Measurements from ENCODE around the gene ROCK2.
"Not testable (repeated sequence)": the region's sequence is repeated elsewhere in the genome, so short reads cannot be mapped to it uniquely, and the experiment has no call there.

ROCK2 gene

DNA sequence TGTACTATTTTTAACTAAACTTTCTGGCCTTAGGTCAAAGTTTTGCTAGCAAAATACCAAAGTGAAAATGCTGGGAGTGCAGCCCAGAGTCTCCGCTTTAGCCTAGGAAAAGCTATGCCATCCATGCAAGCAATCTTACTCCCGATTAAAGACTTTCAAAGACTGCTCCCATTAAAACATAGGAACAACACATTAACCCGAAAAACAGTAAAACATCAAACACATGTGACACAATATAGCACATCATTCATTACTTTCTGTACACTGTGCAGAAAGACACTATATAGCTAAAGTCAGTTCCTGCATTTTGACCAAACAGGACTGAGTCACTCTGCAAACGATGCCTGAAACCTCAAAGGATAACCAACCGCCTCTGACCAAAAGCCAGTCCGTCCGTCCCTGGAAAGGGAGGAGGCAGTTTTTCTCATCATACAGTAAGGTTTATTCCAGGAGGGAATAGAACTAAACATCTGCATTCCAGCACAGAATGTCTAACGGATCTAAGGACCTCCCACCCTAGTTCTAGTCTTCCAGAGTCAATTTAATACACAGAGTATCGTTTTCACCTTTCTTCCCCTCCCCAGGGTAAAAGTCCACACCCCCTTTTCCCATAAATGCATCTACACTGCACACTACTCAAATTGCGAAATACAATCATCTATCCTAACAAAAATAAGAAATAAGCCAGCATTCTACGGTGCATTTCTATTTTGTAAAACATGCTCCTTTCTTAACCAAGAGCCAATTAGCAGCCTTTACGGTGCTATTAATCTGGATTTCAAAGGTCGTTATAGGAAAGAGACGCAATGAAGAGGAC is 1.7 kb downstream of the ROCK2 start:
- no peaks in the 10 kb centered on the region for H3K27me3 ChIP-seq (ENCODE audit: low read depth)
- peaks cover 33% of the 10 kb centered on the region for H3K4me1 ChIP-seq
- in situ Hi-C loops (cut with MboI; ENCODE audit: low sequenced_read_pairs): no loop called here
- peak overlapping the region; percentile 70 for H3K4me3 ChIP-seq
- no peaks in the 10 kb centered on the region for H3K36me3 ChIP-seq (replicated peaks)
- H3K9me3 ChIP-seq: no peaks in the 10 kb centered on the region
- peak; percentile 35 to 36 for DNase-seq (ENCODE audit: low spot score in 2 of 2)

DNA sequence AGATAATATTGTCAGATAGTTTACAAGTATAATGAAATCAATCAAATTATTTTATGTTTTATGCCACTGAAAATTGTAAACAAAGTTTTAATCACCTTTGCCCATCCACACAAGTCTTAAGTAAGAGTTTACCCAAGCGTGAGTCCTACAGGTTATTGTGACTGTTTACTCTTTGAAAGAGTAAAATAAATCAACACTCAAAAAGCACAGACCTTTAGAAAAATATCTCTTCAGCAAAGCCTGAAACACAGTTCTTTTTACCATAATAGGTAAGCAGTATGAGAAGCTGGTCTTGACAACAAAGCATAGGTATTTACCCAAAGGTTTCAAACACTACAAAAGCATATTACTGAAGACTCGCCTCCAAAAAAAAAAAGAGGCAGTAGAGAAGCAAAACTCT is 3.7 kb downstream of the ROCK2 start:
- no peak overlapping the region for H3K4me3 ChIP-seq

DNA sequence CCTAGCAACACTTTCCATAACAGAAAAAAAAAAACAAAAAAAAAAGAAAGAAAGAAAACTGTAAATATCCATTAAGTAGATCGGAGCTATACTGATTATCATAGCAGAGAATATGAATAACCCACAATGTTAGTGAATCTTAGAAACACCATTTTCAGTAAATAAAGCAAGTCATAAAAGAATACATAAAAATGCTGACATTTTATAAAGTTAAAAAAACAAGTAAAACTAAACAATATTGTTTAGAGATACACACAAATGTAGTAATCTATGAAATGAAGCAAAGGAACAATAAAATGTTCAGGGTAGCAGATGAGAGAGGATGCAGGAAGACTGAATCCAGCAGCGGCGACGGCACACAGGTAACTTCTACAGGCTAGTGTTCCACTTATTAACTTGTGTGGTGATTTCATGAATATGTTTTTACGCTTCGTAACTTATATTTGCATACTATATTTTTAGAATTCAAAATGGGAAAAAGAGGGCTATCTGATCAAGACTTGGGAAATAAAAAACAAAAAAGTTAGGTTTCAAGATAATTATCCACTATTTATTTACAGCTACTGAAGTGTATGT is 4.8 kb downstream of the ROCK2 start:
- no peak overlapping the region for H3K4me3 ChIP-seq
- H3K27me3 ChIP-seq (ENCODE audit: low read depth): no peaks in the 10 kb centered on the region
- DNase-seq (ENCODE audit: low spot score in 2 of 2): no peak
- in situ Hi-C loops (cut with MboI; ENCODE audit: low sequenced_read_pairs): no loop called here
- H3K9me3 ChIP-seq: no peaks in the 10 kb centered on the region
- H3K4me1 ChIP-seq: peaks cover 27% of the 10 kb centered on the region
- no peaks in the 10 kb centered on the region for H3K36me3 ChIP-seq (replicated peaks)

More for the DNA sequence above, 3.7 kb downstream of the ROCK2 start:
- Histone ChIP-seq H3K27me3 (ENCODE audit: low read depth) (no peaks in the 10 kb centered on the region), H3K9me3 (no peaks in the 10 kb centered on the region), H3K36me3 (replicated peaks) (no peaks in the 10 kb centered on the region), H3K4me1 (peaks cover 32% of the 10 kb centered on the region)
- in situ Hi-C loops (cut with MboI; ENCODE audit: low sequenced_read_pairs): no loop called here
- DNase-seq (ENCODE audit: low spot score in 2 of 2): no peak

DNA sequence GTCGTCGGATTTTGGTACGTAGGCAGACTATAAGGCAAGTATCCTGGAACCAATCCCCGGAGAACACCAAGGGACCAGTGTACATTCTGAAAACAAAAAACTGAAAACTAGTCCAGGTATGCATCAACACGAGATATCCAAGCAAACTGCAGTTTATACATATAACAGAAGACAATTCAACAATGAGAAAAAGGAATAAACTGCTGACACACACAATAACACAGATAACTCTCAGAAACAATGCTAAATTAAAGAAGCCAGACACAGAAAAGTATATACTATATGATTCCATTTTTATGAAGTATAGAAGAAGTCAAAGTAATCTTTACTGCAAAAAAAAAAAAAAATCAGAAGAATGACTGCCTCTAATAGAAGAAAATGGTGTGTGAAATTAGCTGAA is 5.9 kb downstream of the ROCK2 start:
- no peaks in the 10 kb centered on the region for H3K27me3 ChIP-seq (ENCODE audit: low read depth)
- no peak for DNase-seq (ENCODE audit: low spot score in 2 of 2)
- no peaks in the 10 kb centered on the region for H3K9me3 ChIP-seq
- H3K4me1 ChIP-seq: peaks cover 27% of the 10 kb centered on the region
- in situ Hi-C loops (cut with MboI; ENCODE audit: low sequenced_read_pairs): no loop called here
- H3K4me3 ChIP-seq: no peak overlapping the region
- no peaks in the 10 kb centered on the region for H3K36me3 ChIP-seq (replicated peaks)

DNA sequence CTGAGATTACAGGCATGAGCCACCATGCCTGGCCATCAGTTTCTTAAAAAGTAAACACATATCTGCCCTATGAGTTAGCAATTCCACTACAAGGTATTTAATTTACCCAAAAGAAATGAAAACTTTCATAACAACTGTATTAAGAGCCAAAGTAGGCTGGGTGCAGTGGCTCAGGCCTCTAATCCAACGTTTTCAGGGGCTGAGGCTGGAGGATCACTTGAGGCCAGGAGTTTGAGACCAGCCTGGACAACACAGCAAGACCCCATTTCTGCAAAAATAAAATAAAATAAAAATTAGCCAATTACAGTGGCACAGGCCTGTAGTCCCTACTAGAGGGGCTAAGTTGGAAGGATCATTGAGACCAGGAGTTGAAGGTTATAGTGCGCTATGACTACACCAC is 6.5 kb downstream of the ROCK2 start:
- H3K4me1 ChIP-seq: peaks cover 27% of the 10 kb centered on the region
- no peak for DNase-seq (ENCODE audit: low spot score in 2 of 2)
- no peak overlapping the region for H3K4me3 ChIP-seq
- in situ Hi-C loops (cut with MboI; ENCODE audit: low sequenced_read_pairs): no loop called here
- no peaks in the 10 kb centered on the region for H3K27me3 ChIP-seq (ENCODE audit: low read depth)
- H3K36me3 ChIP-seq (replicated peaks): no peaks in the 10 kb centered on the region
- no peaks in the 10 kb centered on the region for H3K9me3 ChIP-seq

DNA sequence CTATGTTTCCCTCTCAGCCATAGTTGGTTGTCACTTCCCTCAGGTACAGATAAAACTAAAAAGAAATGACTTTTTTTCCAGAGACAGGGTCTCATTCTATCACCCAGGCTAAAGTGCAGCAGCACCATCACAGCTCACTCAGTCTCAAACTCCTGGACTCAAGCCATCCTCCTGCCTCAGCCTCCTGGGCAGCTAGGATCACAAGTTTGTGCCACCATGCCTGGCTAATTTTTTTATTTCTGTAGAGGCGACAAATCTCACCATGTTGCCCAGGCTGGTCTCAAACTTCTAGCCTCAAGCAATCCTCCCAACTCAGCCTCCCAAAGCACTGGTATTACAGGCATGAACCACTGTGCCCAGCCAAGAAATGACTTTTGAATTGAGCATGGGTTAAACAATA is 8.2 kb downstream of the ROCK2 start:
- in situ Hi-C loops (cut with MboI; ENCODE audit: low sequenced_read_pairs): no loop called here
- DNase-seq (ENCODE audit: low spot score in 2 of 2): no peak
- no peaks in the 10 kb centered on the region for H3K9me3 ChIP-seq
- no peaks in the 10 kb centered on the region for H3K36me3 ChIP-seq (replicated peaks)
- no peak overlapping the region for H3K4me3 ChIP-seq
- H3K27me3 ChIP-seq (ENCODE audit: low read depth): no peaks in the 10 kb centered on the region
- peaks cover 16% of the 10 kb centered on the region for H3K4me1 ChIP-seq

DNA sequence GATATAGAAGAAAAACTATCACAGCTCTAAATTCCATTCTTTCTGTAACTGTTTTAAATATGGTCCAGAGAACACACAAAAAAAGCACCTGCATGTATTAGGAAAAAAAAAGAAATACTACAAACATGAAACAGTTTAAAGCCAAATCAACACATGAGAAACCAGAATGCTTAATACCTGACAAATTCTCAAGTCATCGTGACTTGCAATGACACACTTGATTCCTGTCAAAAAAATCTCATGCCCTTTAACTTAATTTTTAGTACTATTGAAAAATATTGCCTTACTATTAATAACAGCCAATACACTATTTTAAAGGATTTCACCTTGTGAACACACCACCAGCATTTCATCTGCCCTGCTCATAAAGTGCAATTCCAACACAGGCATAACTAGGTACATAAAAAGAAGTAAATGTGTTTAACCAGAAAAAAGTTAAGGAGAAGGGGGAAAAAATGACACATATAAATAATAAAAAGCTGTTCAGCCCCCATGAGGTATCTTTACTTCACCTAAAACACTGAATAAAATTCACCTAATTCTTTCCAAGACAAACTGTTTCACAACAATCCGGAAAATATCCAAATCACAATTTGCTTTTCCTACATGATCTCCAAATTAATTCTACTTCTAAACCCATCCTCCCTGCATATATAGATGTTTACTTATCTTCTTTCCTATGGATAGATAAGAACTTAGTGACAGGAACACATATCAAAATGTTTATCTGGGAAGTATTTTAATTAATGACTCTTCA is 10.8 kb downstream of the ROCK2 start:
- no peaks in the 10 kb centered on the region for H3K27me3 ChIP-seq (ENCODE audit: low read depth)
- DNase-seq (ENCODE audit: low spot score in 2 of 2): no peak
- in situ Hi-C loops (cut with MboI; ENCODE audit: low sequenced_read_pairs): no loop called here
- H3K4me3 ChIP-seq: no peak overlapping the region
- no peaks in the 10 kb centered on the region for H3K9me3 ChIP-seq
- no peaks in the 10 kb centered on the region for H3K36me3 ChIP-seq (replicated peaks)
- peaks cover 3% of the 10 kb centered on the region; the same call in 1 of the 2 replicates for H3K4me1 ChIP-seq

DNA sequence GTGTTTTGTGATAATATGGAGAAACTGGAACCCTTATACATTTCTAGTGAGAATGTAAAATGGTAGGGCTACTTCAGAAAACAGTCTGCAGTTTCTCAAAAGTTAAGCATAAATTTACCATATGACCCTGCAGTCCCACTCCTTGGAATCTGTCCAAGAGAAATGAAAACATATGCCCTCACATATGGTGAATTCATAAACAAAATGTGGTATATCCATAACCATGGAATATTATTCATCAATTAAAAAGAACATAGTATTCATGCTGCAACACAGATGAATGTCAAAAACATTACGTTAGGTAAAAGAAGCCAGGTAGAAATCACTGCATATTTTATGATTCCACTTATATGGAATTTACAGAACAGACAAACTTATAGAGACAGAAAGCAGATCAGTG is 11.8 kb downstream of the ROCK2 start:
- no peaks in the 10 kb centered on the region for H3K9me3 ChIP-seq
- H3K4me3 ChIP-seq: no peak overlapping the region
- DNase-seq (ENCODE audit: low spot score in 2 of 2): no peak
- H3K36me3 ChIP-seq (replicated peaks): no peaks in the 10 kb centered on the region
- H3K4me1 ChIP-seq: peaks cover 3% of the 10 kb centered on the region; the same call in 1 of the 2 replicates
- in situ Hi-C loops (cut with MboI; ENCODE audit: low sequenced_read_pairs): no loop called here
- H3K27me3 ChIP-seq (ENCODE audit: low read depth): no peaks in the 10 kb centered on the region

DNA sequence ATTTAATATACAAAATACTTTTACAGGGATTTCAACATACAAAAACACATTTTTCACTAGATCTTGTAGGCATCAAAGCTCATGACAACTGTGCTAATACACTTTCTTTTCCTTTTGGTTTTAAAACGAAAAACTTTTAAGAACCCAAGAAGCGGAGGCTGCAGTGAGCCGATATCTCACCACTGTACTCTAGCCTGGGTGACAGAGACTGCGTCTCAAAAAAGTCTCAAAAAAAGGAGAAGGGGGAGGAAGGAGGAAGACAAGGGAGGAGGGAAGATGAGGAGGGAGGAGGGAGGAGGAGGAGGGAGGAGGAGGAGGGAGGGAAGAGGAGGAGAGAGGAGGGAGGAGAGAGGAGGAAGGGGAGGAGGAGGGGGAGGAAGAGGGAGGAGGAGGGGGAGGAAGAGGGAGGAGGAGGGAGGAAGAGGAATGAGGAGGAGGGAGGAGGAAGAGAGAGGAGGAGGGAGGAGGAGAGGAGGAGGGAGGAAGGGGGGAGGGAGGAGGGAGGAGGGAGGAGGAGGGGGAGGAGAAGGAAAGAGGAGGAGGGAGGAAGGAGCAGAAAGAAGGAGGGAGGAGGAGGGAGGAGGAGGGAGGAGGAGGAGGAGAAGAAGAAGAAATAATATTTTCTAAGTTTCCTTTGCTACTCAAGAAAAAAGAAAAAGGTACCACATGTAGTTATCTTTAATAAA is 13.8 kb downstream of the ROCK2 start:
- Histone ChIP-seq H3K4me3 (no peak overlapping the region), H3K9me3 (no peaks in the 10 kb centered on the region), H3K36me3 (replicated peaks) (no peaks in the 10 kb centered on the region), H3K27me3 (ENCODE audit: low read depth) (no peaks in the 10 kb centered on the region), H3K4me1 (peaks cover 3% of the 10 kb centered on the region; the same call in 1 of the 2 replicates)
- in situ Hi-C loops (cut with MboI; ENCODE audit: low sequenced_read_pairs): no loop called here
- no peak for DNase-seq (ENCODE audit: low spot score in 2 of 2)

DNA sequence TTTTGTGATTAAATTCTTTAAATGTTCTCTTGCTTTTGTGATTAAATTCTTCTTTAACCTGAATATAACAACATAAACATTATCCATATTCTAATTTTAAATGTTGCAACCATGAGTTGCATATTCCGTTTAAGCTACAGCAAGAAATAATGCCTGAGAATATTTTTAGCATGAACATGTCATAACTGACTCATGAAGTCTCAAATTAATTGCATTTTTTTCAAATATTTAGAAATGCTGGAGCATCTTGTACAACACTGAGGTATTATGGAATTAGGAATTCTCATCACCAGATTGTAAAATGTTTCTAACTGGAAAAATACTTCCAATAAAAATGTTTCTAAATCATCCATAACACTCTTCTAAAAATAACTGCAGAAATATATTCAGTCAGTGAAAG is 14.7 kb downstream of the ROCK2 start:
- H3K36me3 ChIP-seq (replicated peaks): no peaks in the 10 kb centered on the region
- H3K4me1 ChIP-seq: peaks cover 3% of the 10 kb centered on the region; the same call in 1 of the 2 replicates
- in situ Hi-C loops (cut with MboI; ENCODE audit: low sequenced_read_pairs): no loop called here
- H3K9me3 ChIP-seq: no peaks in the 10 kb centered on the region
- H3K4me3 ChIP-seq: no peak overlapping the region
- H3K27me3 ChIP-seq (ENCODE audit: low read depth): no peaks in the 10 kb centered on the region
- no peak for DNase-seq (ENCODE audit: low spot score in 2 of 2)

DNA sequence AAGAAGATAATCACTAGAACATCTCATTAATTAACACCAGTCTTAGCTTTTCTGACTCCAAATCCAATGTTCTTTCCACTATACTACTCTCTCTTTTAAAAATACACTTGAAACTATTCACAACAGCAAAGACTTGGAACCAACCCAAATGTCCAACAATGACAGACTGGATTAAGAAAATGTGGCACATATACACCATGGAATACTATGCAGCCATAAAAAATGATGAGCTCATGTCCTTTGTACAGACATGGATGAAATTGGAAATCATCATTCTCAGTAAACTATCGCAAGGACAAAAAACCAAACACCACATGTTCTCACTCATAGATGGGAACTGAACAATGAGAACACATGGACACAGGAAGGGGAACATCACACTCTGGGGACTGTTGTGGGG is 15.9 kb downstream of the ROCK2 start:
- in situ Hi-C loops (cut with MboI; ENCODE audit: low sequenced_read_pairs); DNase-seq (ENCODE audit: low spot score in 2 of 2); H3K36me3 ChIP-seq (replicated peaks); H3K27me3 ChIP-seq (ENCODE audit: low read depth); H3K4me3 ChIP-seq; H3K9me3 ChIP-seq; H3K4me1 ChIP-seq: not testable (repeated sequence)

DNA sequence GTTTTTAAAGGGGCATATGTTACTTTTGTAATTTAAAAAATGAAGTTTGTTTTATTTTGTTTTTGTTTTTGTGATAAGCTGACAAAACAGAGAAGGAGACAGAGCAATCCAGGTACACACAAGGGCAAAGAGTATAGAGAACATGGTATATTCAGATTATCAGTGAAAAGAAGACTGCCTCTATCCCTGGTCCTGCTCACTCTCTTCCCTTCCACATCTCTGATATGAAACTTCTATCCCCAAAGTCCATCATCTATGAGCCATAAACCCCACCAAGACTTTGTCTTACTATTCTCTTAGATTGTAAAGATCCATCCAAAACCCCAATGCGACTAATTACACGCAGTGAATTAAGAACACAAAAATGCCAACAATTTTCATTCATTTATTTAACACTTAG is 16.6 kb downstream of the ROCK2 start:
- H3K9me3 ChIP-seq: no peaks in the 10 kb centered on the region
- no peaks in the 10 kb centered on the region for H3K36me3 ChIP-seq (replicated peaks)
- H3K4me3 ChIP-seq: no peak overlapping the region
- H3K27me3 ChIP-seq (ENCODE audit: low read depth): no peaks in the 10 kb centered on the region
- H3K4me1 ChIP-seq: peaks cover 3% of the 10 kb centered on the region; the same call in 1 of the 2 replicates
- in situ Hi-C loops (cut with MboI; ENCODE audit: low sequenced_read_pairs): no loop called here
- no peak for DNase-seq (ENCODE audit: low spot score in 2 of 2)

DNA sequence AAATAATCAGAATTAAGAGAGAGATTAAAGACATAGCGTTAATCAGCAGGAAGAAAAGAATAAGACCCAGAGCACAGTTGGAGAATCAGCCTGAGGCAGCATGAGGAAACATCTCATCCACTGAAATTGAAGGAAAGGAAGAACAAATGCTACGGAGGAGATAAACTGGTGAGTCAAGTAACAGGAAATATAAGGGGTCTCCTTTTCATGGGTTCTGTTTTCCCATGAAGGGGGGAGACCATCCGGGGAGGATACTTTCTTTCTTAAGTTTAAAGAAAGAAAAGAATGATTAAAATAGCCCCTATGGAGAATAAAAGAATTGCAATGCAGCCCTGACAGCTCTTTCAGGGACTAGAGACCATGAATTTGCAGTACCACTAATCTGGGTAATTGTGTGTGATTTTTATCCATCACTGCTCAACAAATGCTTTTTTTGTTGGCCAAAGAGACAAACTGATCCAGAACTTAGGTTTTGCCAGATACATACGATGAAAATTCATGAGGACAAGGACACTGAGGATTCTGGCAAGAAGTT is 17.7 kb downstream of the ROCK2 start:
- in situ Hi-C loops (cut with MboI; ENCODE audit: low sequenced_read_pairs): no loop called here
- no peaks in the 10 kb centered on the region for H3K27me3 ChIP-seq (ENCODE audit: low read depth)
- no peak overlapping the region for H3K4me3 ChIP-seq
- no peaks in the 10 kb centered on the region for H3K36me3 ChIP-seq (replicated peaks)
- no peak for DNase-seq (ENCODE audit: low spot score in 2 of 2)
- H3K4me1 ChIP-seq: peaks cover 3% of the 10 kb centered on the region; the same call in 1 of the 2 replicates
- no peaks in the 10 kb centered on the region for H3K9me3 ChIP-seq

Data from HAP-1 (cell line).